Measurements from ENCODE around the gene C4orf50.

The C4orf50 gene

GRCh38 chr4:5968246-5968645 is 50.0 kb downstream of the C4orf50 start:
- ChIA-PET POLR2A (no interaction called here), CTCF (no interaction called here)
- no peak for DNase-seq (ENCODE audit: extremely low spot score)
- no peak for TF ChIP-seq ELF4 (IDR thresholded peaks at IDR 0.05)
- no peak for TF ChIP-seq FOXK2 (IDR thresholded peaks at IDR 0.05)
- TF ChIP-seq ARNT (IDR thresholded peaks at IDR 0.05), result no peak
- no peak for TF ChIP-seq LEF1 (IDR thresholded peaks at IDR 0.05; ENCODE audit: borderline replicate concordance)
- no peak for TF ChIP-seq HDGF (IDR thresholded peaks at IDR 0.05; ENCODE audit: borderline replicate concordance)
- no peak for TF ChIP-seq PKNOX1 (IDR thresholded peaks at IDR 0.05)
- TF ChIP-seq BHLHE40 (IDR thresholded peaks at IDR 0.05; ENCODE audit: borderline replicate concordance), result no peak
- TF ChIP-seq FOXA1 (IDR thresholded peaks at IDR 0.05), result no peak
- TF ChIP-seq CTBP1 (IDR thresholded peaks at IDR 0.05; ENCODE audit: borderline replicate concordance), result no peak
- no peak for TF ChIP-seq NFRKB (IDR thresholded peaks at IDR 0.05)

DNA sequence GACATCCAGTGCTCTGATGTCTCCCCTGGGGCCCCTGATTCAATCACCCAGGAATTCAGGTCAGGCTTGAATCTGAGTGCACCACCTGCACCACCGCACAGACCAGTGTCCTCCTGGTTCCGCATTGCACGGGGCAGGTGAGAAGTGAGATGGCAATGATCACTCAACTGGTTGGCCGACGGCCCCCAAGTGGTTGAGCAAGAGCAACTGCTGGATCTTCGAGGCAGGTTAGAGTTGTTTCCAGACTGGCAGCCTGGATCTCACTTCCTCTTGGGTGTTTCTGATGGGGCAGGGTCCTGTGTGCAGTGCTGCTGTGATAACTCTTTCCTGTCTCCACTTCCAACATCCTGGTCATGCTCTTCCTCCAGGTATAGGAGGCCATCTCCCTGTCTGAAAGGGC is 50.4 kb downstream of the C4orf50 start:
- ChIA-PET POLR2A (no interaction called here), CTCF (no interaction called here)
- no peak for DNase-seq (ENCODE audit: extremely low spot score)
- TF ChIP-seq SUZ12 (IDR thresholded peaks at IDR 0.05) (no peak), TARDBP (IDR thresholded peaks at IDR 0.05) (no peak)

- ChIA-PET CTCF (no interaction called here), POLR2A (no interaction called here)
- no peak for TF ChIP-seq HDGF (IDR thresholded peaks at IDR 0.05; ENCODE audit: borderline replicate concordance)
- TF ChIP-seq ZNF384 (IDR thresholded peaks at IDR 0.05), result no peak
- TF ChIP-seq FOXA1 (IDR thresholded peaks at IDR 0.05), result no peak
- TF ChIP-seq TARDBP (IDR thresholded peaks at IDR 0.05), result no peak
- TF ChIP-seq FOXM1 (IDR thresholded peaks at IDR 0.05; ENCODE audit: borderline replicate concordance), result no peak
- TF ChIP-seq ARNT (IDR thresholded peaks at IDR 0.05), result no peak
- no peak for TF ChIP-seq PKNOX1 (IDR thresholded peaks at IDR 0.05)
- no peak for TF ChIP-seq BHLHE40 (IDR thresholded peaks at IDR 0.05; ENCODE audit: borderline replicate concordance)
- no peak for TF ChIP-seq LEF1 (IDR thresholded peaks at IDR 0.05; ENCODE audit: borderline replicate concordance)
- TF ChIP-seq NFRKB (IDR thresholded peaks at IDR 0.05), result no peak
- no peak for TF ChIP-seq SP1 (IDR thresholded peaks at IDR 0.05)
- no peak for TF ChIP-seq FOXK2 (IDR thresholded peaks at IDR 0.05)
- no peak for TF ChIP-seq ELF4 (IDR thresholded peaks at IDR 0.05)
- no peak for TF ChIP-seq L3MBTL2 (conservative IDR thresholded peaks at IDR 0.05)
- TF ChIP-seq CTBP1 (IDR thresholded peaks at IDR 0.05; ENCODE audit: borderline replicate concordance), result no peak
- TF ChIP-seq SUZ12 (IDR thresholded peaks at IDR 0.05), result no peak
- DNase-seq (ENCODE audit: extremely low spot score), result no peak
Observed at GRCh38 chr4:5965225-5965624, 53.0 kb downstream of the C4orf50 start.

- POLR2A ChIA-PET, result no interaction called here
- CTCF ChIA-PET, result interaction anchor here (0.9 to 1.0 kb wide), 2 partner anchors 10 to 56 kb away, joined by 5 to 6 read pairs; no protein-coding TSS in a partner anchor
- no peak for TF ChIP-seq ZNF384 (IDR thresholded peaks at IDR 0.05)
- TF ChIP-seq FOXM1 (IDR thresholded peaks at IDR 0.05; ENCODE audit: borderline replicate concordance), result no peak
- no peak for TF ChIP-seq TARDBP (IDR thresholded peaks at IDR 0.05)
- TF ChIP-seq BHLHE40 (IDR thresholded peaks at IDR 0.05; ENCODE audit: borderline replicate concordance), result no peak
- TF ChIP-seq PKNOX1 (IDR thresholded peaks at IDR 0.05), result no peak
- TF ChIP-seq FOXA1 (IDR thresholded peaks at IDR 0.05), result no peak
- TF ChIP-seq SP1 (IDR thresholded peaks at IDR 0.05), result no peak
- no peak for DNase-seq (ENCODE audit: extremely low spot score)
Observed at GRCh38 chr4:5964030-5964429, 54.2 kb downstream of the C4orf50 start.

- ChIA-PET POLR2A (no interaction called here), CTCF (interaction anchor here (0.9 to 1.3 kb wide), 3 partner anchors 10 to 57 kb away, joined by 5 to 6 read pairs (median 5); no protein-coding TSS in a partner anchor)
- TF ChIP-seq PKNOX1 (IDR thresholded peaks at IDR 0.05), result peak; percentile 22; the same call in 1 of the 2 replicates
- TF ChIP-seq HDGF (IDR thresholded peaks at IDR 0.05; ENCODE audit: borderline replicate concordance), result no peak
- DNase-seq (ENCODE audit: extremely low spot score), result peak; percentile 38
Observed at GRCh38 chr4:5963611-5964010, 54.6 kb downstream of the C4orf50 start.

DNA sequence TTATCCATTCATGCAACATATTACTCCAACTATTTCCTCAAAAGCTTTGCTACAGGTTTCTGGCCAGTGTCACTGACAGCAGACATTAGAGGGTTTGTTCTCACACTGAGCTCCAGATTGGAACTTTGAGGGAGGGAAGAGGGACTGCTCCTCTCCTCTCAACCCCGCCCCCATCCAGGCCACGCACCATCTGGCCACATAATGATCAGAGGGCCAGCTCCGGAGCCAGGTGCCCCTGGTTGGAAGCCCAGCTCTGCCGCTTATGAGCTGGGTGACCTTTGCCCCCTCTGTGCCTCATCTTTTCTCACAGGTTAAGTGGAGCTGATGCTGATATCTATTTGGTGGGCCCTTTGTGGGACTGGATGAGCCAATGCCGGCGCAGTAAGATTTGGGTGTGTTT is 55.8 kb downstream of the C4orf50 start:
- CTCF ChIA-PET, result interaction anchor here (1.3 kb wide), 1 partner anchor 12 kb away, joined by 5 read pairs; no protein-coding TSS in a partner anchor
- POLR2A ChIA-PET, result no interaction called here

More for the DNA sequence above, 55.8 kb downstream of the C4orf50 start:
- TF ChIP-seq TARDBP (IDR thresholded peaks at IDR 0.05) (no peak), ZNF384 (IDR thresholded peaks at IDR 0.05) (no peak), ELF4 (IDR thresholded peaks at IDR 0.05) (no peak), L3MBTL2 (conservative IDR thresholded peaks at IDR 0.05) (no peak), FOXA1 (IDR thresholded peaks at IDR 0.05) (no peak), BHLHE40 (IDR thresholded peaks at IDR 0.05; ENCODE audit: borderline replicate concordance) (no peak), HDGF (IDR thresholded peaks at IDR 0.05; ENCODE audit: borderline replicate concordance) (no peak), SP1 (IDR thresholded peaks at IDR 0.05) (no peak), CTBP1 (IDR thresholded peaks at IDR 0.05; ENCODE audit: borderline replicate concordance) (no peak), PKNOX1 (IDR thresholded peaks at IDR 0.05) (no peak), LEF1 (IDR thresholded peaks at IDR 0.05; ENCODE audit: borderline replicate concordance) (no peak), NFRKB (IDR thresholded peaks at IDR 0.05) (no peak), FOXK2 (IDR thresholded peaks at IDR 0.05) (no peak)
- no peak for DNase-seq (ENCODE audit: extremely low spot score)
